Uterus (tissue), 2 donors: ENCODE measurements around the gene SERGEF.

Experiments
- POLR2A ChIP-seq, 2 donors: fragments of 450-650 bp; IDR thresholded peaks; one replicate each; pipeline ENCODE4 v1.6.1; 2016; ENCODE audit warnings: antibody characterized with exemption in 2 of 2, mild to moderate bottlenecking in 1 of 2, moderate library complexity in 1 of 2
- TF ChIP-seq, protein P1 (sequence below), 4 experiments: fragments of 200-600 bp in 2 of 4; fragments of 450-650 bp in 2 of 4; sonication (generic) in 2 of 4; IDR thresholded peaks; one replicate each; pipeline ENCODE4 v1.5.1; 2016 to 2019; ENCODE audit warnings: antibody characterized with exemption in 4 of 4, mild to moderate bottlenecking in 2 of 4, moderate library complexity in 1 of 4

GRCh38 chr11:17798716-17799115, 214.1 kb downstream of the SERGEF start:
- TF ChIP-seq, protein P1, sequence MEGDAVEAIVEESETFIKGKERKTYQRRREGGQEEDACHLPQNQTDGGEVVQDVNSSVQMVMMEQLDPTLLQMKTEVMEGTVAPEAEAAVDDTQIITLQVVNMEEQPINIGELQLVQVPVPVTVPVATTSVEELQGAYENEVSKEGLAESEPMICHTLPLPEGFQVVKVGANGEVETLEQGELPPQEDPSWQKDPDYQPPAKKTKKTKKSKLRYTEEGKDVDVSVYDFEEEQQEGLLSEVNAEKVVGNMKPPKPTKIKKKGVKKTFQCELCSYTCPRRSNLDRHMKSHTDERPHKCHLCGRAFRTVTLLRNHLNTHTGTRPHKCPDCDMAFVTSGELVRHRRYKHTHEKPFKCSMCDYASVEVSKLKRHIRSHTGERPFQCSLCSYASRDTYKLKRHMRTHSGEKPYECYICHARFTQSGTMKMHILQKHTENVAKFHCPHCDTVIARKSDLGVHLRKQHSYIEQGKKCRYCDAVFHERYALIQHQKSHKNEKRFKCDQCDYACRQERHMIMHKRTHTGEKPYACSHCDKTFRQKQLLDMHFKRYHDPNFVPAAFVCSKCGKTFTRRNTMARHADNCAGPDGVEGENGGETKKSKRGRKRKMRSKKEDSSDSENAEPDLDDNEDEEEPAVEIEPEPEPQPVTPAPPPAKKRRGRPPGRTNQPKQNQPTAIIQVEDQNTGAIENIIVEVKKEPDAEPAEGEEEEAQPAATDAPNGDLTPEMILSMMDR (IDR thresholded peaks at IDR 0.05): no peak
- TF ChIP-seq POLR2A (IDR thresholded peaks at IDR 0.05): no peak
